WTC11 (cell line): ENCODE measurements around the gene ELMOD1.

Experiments
- ATF1 ChIP-seq: sonication (generic); formaldehyde crosslinking; IDR thresholded peaks from 2 replicates; pipeline ENCODE4 v1.8.1; 2023; ENCODE audit warnings: mild to moderate bottlenecking, moderate library complexity, missing genetic modification reagents
- E2F4 ChIP-seq: sonication (generic); formaldehyde crosslinking; IDR thresholded peaks from 2 replicates; pipeline ENCODE4 v1.8.1; 2022; ENCODE audit warnings: low read depth, mild to moderate bottlenecking, moderate library complexity, missing genetic modification reagents, borderline replicate concordance
- ETV6 ChIP-seq: sonication (generic); formaldehyde crosslinking; IDR thresholded peaks from 2 replicates; pipeline ENCODE4 v1.8.1; 2022; ENCODE audit warnings: mild to moderate bottlenecking, missing genetic modification reagents
- FOXK1 ChIP-seq: sonication (generic); formaldehyde crosslinking; IDR thresholded peaks from 2 replicates; pipeline ENCODE4 v1.8.0; 2022; ENCODE audit warnings: mild to moderate bottlenecking, moderate library complexity, missing genetic modification reagents
- MAX ChIP-seq: sonication (generic); formaldehyde crosslinking; IDR thresholded peaks from 2 replicates; pipeline ENCODE4 v1.8.0; 2022; ENCODE audit warnings: mild to moderate bottlenecking, missing genetic modification reagents
- MXD4 ChIP-seq: fragments of 250-450 bp; sonication (Bioruptor Pico); IDR thresholded peaks from 2 replicates; pipeline ENCODE4 v1.8.0; 2021; ENCODE audit warnings: mild to moderate bottlenecking, moderate library complexity, borderline replicate concordance
- NR1H2 ChIP-seq: sonication (generic); formaldehyde crosslinking; IDR thresholded peaks from 2 replicates; pipeline ENCODE4 v1.9.0; 2021; ENCODE audit warnings: mild to moderate bottlenecking, moderate library complexity, missing genetic modification reagents
- TCF7 ChIP-seq: sonication (generic); formaldehyde crosslinking; IDR thresholded peaks from 2 replicates; pipeline ENCODE4 v1.8.0; 2022; ENCODE audit warnings: mild to moderate bottlenecking, low read depth, missing genetic modification reagents, moderate library complexity
- TEAD1 ChIP-seq: sonication (generic); formaldehyde crosslinking; IDR thresholded peaks from 2 replicates; pipeline ENCODE4 v1.8.0; 2022; ENCODE audit warnings: mild to moderate bottlenecking, missing genetic modification reagents
- USF2 ChIP-seq: sonication (generic); formaldehyde crosslinking; IDR thresholded peaks from 2 replicates; pipeline ENCODE4 v1.8.1; 2023; ENCODE audit warnings: mild to moderate bottlenecking, missing genetic modification reagents, moderate library complexity
- ZBTB43 ChIP-seq: sonication (generic); formaldehyde crosslinking; IDR thresholded peaks from 2 replicates; pipeline ENCODE4 v1.8.1; 2023; ENCODE audit warnings: mild to moderate bottlenecking, missing genetic modification reagents
- TF ChIP-seq, protein P1 (sequence below): sonication (generic); formaldehyde crosslinking; IDR thresholded peaks from 2 replicates; pipeline ENCODE4 v1.8.1; 2022; ENCODE audit warnings: low read depth, missing genetic modification reagents, borderline replicate concordance
- TF ChIP-seq, protein P2 (sequence below): fragments of 200-600 bp; IDR thresholded peaks from 2 replicates; pipeline ENCODE4 v1.8.0; 2022; ENCODE audit warnings: antibody characterized with exemption
- TF ChIP-seq, protein P3 (sequence below): sonication (generic); formaldehyde crosslinking; IDR thresholded peaks from 2 replicates; pipeline ENCODE4 v1.8.0; 2022; ENCODE audit warnings: missing genetic modification reagents

- TF ChIP-seq E2F4 (no peak), MAX (CRISPR knock-in tag) (no peak), USF2 (CRISPR knock-in tag) (no peak), FOXK1 (CRISPR knock-in tag) (no peak), MXD4 (CRISPR knock-in tag) (no peak), ATF1 (CRISPR knock-in tag) (no peak), TCF7 (CRISPR knock-in tag) (no peak), TEAD1 (no peak), ZBTB43 (CRISPR knock-in tag) (no peak), NR1H2 (CRISPR knock-in tag) (no peak), ETV6 (CRISPR knock-in tag) (no peak)
- TF ChIP-seq, protein P1, sequence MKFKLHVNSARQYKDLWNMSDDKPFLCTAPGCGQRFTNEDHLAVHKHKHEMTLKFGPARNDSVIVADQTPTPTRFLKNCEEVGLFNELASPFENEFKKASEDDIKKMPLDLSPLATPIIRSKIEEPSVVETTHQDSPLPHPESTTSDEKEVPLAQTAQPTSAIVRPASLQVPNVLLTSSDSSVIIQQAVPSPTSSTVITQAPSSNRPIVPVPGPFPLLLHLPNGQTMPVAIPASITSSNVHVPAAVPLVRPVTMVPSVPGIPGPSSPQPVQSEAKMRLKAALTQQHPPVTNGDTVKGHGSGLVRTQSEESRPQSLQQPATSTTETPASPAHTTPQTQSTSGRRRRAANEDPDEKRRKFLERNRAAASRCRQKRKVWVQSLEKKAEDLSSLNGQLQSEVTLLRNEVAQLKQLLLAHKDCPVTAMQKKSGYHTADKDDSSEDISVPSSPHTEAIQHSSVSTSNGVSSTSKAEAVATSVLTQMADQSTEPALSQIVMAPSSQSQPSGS (CRISPR knock-in tag), result no peak
- TF ChIP-seq, protein P2, sequence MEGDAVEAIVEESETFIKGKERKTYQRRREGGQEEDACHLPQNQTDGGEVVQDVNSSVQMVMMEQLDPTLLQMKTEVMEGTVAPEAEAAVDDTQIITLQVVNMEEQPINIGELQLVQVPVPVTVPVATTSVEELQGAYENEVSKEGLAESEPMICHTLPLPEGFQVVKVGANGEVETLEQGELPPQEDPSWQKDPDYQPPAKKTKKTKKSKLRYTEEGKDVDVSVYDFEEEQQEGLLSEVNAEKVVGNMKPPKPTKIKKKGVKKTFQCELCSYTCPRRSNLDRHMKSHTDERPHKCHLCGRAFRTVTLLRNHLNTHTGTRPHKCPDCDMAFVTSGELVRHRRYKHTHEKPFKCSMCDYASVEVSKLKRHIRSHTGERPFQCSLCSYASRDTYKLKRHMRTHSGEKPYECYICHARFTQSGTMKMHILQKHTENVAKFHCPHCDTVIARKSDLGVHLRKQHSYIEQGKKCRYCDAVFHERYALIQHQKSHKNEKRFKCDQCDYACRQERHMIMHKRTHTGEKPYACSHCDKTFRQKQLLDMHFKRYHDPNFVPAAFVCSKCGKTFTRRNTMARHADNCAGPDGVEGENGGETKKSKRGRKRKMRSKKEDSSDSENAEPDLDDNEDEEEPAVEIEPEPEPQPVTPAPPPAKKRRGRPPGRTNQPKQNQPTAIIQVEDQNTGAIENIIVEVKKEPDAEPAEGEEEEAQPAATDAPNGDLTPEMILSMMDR, result no peak
- TF ChIP-seq, protein P3, sequence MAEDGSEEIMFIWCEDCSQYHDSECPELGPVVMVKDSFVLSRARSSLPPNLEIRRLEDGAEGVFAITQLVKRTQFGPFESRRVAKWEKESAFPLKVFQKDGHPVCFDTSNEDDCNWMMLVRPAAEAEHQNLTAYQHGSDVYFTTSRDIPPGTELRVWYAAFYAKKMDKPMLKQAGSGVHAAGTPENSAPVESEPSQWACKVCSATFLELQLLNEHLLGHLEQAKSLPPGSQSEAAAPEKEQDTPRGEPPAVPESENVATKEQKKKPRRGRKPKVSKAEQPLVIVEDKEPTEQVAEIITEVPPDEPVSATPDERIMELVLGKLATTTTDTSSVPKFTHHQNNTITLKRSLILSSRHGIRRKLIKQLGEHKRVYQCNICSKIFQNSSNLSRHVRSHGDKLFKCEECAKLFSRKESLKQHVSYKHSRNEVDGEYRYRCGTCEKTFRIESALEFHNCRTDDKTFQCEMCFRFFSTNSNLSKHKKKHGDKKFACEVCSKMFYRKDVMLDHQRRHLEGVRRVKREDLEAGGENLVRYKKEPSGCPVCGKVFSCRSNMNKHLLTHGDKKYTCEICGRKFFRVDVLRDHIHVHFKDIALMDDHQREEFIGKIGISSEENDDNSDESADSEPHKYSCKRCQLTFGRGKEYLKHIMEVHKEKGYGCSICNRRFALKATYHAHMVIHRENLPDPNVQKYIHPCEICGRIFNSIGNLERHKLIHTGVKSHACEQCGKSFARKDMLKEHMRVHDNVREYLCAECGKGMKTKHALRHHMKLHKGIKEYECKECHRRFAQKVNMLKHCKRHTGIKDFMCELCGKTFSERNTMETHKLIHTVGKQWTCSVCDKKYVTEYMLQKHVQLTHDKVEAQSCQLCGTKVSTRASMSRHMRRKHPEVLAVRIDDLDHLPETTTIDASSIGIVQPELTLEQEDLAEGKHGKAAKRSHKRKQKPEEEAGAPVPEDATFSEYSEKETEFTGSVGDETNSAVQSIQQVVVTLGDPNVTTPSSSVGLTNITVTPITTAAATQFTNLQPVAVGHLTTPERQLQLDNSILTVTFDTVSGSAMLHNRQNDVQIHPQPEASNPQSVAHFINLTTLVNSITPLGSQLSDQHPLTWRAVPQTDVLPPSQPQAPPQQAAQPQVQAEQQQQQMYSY, result no peak
Measured at GRCh38 chr11:107621081-107621480, 30.1 kb downstream of the ELMOD1 start.
